LNCaP clone FGC (cell line): ENCODE data around the gene RAD23A.
"Not testable (repeated sequence)": the region's sequence is repeated elsewhere in the genome, so short reads cannot be mapped to it uniquely, and the experiment has no call there.

Experiments
- DNase-seq: peaks from one replicate; pipeline ENCODE4 v3.0.0-alpha.2; 2011; ENCODE audit warnings: low read depth
- H3K4me3 ChIP-seq: 2 replicates; pipeline ENCODE4 v1.5.1; 2011; ENCODE audit warnings: mild to moderate bottlenecking, low read depth, low read length, control low read depth
- CTCF ChIP-seq: IDR thresholded peaks from 2 replicates; pipeline ENCODE4 v1.5.1; 2012; ENCODE audit warnings: mild to moderate bottlenecking; ENCODE audit not compliant: control insufficient read depth, insufficient read depth; ENCODE audit errors: extremely low read depth

Gene RAD23A

GRCh38 chr19:12953138-12953798, 7.6 kb downstream of the RAD23A start:
- no peak overlapping the region for H3K4me3 ChIP-seq
- no peak for TF ChIP-seq CTCF
- no peak for DNase-seq

GRCh38 chr19:12953799-12954611, 8.3 kb downstream of the RAD23A start:
- DNase-seq: no peak
- TF ChIP-seq CTCF: no peak
- no peak overlapping the region for H3K4me3 ChIP-seq

- no peak for TF ChIP-seq CTCF
- no peak overlapping the region for H3K4me3 ChIP-seq
- DNase-seq: no peak
Observed at GRCh38 chr19:12954612-12954962, 8.9 kb downstream of the RAD23A start.

GRCh38 chr19:12955575-12955974, 9.9 kb downstream of the RAD23A start:
- not testable (repeated sequence) for DNase-seq
- H3K4me3 ChIP-seq: peak overlapping the region; percentile 96

- H3K4me3 ChIP-seq: peak overlapping the region; percentile 96
- TF ChIP-seq CTCF: no peak
- no peak for DNase-seq
Observed at GRCh38 chr19:12955996-12956395, 10.3 kb downstream of the RAD23A start.

GRCh38 chr19:12956446-12957388, 11.1 kb downstream of the RAD23A start, which contains the start of gene GADD45GIP1:
Gene GADD45GIP1 (minus strand): TSS chr19:12957223. CDS start chr19:12957212, 11 bp downstream.
- no peak for TF ChIP-seq CTCF
- DNase-seq: peak; percentile 46
- peak within 1 kb of the TSS; percentile 96 for H3K4me3 ChIP-seq

- not testable (repeated sequence) for DNase-seq
- peak overlapping the region; percentile 96 for H3K4me3 ChIP-seq
Observed at GRCh38 chr19:12957389-12957952, 11.8 kb downstream of the RAD23A start.
